Measurements from ENCODE around the gene ZNF101.
"Not testable (repeated sequence)": the region's sequence is repeated elsewhere in the genome, so short reads cannot be mapped to it uniquely, and the experiment has no call there.

The ZNF101 gene

DNA sequence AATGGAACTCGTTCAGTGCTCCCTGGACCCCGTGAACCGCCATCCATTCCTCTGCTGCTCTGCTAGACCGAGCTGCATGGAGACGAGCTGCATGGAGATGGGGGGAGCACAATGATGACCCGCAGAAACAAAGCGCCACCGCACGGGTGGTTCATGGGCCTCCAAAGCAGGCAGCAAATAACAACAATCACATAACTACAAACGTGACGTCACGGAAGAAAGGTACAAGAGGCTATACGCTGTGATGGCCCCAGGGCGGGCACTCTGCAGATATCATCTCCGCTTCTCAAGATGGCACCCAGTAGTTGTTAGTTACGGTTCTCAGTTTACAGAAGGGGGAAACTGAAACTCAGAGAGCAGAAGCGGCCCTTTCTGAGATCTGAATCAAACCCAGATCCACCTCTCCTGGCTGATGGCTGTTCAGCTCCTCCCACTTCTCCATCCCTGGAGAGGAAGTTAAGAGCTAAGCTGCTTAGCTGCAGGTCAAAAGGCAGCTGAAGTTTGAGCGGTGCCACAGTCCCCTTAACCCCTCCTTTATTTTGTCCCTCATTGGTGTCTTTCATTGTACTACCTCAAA lies 6.9 kb upstream of the ZNF101 start:
- no peak for DNase-seq

DNA sequence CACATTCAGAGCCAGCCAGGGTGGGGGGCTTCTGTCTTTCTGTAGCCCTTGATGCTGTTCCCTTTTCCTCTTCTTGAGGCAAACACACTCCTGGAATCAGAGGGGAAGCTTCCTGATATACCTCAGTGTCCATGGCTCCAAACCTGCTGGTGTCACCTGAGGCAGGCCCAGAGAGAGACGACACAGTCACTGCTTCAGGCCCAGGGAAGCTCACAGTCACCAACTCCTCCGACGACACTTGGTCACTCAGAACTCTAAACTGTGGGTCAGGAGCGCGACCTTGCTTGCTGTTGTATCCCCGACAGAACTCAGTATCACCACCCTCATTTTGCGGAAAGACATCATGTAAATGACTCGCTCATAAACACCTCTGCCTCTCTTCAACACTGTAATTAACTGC lies 6.3 kb upstream of the ZNF101 start:
- no peak for DNase-seq

GRCh38 chr19:19662871-19663255 lies 5.8 kb upstream of the ZNF101 start:
- no peak for DNase-seq

DNA sequence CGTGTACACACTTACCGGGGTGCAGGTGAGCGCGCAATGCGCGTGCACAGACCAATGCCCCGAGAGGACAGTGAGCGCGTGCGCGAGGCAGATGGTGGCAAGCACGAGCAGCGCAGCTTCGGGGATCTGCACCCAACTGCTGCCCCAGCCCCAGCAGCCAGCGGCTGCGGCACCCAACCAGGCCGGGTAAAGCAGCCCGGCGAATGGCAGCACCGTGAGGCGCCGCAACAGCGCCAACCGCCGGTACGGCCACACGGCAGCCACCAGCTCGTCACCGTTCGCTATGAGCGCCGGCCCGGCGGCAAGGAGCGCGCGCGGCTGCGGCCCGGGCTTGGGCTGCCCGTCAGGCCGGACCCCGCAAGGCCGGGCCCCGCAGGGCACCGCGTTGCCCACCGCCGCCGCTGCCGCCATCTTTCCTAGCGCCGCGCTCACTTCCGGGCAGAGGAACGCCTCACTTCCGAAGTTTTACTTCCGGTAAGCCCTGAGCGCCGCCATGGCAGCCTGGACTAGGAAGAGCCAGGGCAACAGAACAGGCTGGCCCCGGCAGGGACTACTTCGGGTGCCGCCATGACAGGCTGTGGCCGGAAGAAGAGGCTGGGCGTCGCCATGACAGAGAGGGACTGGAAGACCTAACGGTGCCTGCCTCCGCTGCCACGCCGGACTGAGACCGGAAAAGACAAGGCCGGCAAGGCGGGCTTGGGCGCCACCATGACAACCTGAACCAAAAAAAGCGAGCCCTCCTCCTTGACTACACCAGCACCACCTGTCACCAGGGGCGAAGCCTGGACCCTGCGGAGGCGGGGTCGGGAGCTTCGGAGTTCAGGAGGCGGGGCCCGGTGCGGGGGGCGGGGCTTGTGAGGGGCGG lies 5.2 kb upstream of the ZNF101 start, which contains the start of gene ATP13A1:
Gene ATP13A1, minus strand, starts transcription at position 421 of the 865 bp plus-strand sequence. Its CDS starts 10 bp downstream, at position 411.
- peak; percentile 98 for DNase-seq

DNA sequence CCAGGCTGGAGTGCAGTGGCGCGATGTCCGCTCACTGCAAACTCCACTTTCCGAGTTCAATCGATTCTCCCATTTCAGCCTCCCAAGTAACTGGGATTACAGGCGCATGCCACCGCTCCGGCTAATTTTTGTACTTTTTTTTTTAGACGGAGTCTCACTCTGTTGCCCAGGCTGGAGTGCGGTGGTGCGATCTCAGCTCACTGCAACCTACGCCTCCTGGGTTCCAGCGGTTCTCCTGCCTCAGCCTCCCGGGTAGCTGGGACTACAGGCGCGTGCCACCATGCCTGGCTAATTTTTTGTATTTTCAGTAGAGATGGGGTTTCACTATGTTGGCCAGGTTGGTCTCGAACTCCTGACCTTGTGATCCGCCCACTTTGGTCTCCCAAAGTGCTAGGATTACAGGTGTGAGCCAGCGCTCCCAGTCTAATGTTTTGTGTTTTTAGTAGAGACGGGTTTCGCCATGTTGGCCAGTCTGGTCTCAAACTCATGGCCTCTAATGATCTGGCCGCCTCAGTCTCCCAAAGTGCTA lies 3.2 kb upstream of the ZNF101 start:
- not testable (repeated sequence) for DNase-seq

GRCh38 chr19:19670070-19670551 lies 1.5 kb downstream of the ZNF101 start:
- no peak for DNase-seq

- no peak for DNase-seq
Measured at GRCh38 chr19:19672816-19673215, 4.2 kb downstream of the ZNF101 start.

GRCh38 chr19:19674315-19674714 lies 5.7 kb downstream of the ZNF101 start:
- no peak for DNase-seq

GRCh38 chr19:19677579-19677978 lies 8.9 kb downstream of the ZNF101 start:
- DNase-seq = no peak

DNA sequence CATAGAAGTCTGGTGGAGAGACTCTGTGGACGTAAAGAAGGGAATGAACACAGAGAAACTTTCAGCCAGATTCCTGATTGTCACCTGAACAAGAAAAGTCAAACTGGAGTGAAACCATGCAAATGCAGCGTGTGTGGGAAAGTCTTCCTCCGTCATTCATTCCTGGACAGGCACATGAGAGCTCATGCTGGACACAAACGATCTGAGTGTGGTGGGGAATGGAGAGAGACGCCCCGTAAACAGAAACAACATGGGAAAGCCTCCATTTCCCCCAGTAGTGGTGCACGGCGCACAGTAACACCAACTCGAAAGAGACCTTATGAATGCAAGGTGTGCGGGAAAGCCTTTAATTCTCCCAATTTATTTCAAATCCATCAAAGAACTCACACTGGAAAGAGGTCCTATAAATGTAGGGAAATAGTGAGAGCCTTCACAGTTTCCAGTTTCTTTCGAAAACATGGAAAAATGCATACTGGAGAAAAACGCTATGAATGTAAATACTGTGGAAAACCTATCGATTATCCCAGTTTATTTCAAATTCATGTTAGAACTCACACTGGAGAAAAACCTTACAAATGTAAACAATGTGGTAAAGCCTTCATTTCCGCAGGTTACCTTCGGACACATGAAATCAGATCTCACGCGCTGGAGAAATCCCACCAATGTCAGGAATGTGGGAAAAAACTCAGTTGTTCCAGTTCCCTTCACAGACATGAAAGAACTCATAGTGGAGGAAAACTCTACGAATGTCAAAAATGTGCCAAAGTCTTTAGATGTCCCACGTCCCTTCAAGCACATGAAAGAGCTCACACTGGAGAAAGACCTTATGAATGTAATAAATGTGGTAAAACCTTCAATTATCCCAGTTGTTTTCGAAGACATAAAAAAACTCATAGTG lies 10.8 kb downstream of the ZNF101 start:
- no peak for DNase-seq

- not testable (repeated sequence) for DNase-seq
Measured at GRCh38 chr19:19686119-19686518, 17.5 kb downstream of the ZNF101 start.

DNA sequence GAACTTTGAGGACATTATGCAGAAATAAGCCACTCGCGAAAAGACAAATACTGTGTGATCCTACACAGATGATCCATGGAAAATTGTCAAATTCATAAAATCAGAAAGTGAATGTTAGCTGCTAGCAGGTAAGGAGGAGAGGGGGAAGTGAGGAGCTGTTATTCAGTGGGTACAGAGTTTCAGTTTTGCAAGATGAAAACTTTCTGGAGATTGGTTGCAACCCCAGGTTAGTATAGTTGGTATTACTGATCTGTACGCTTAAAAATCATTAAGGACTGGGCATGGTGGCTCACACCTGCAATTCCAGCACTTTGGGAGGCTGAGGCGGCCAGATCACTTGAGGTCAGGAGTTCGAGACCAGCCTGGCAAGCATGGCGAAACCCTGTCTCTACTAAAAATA lies 17.9 kb downstream of the ZNF101 start:
- no peak for DNase-seq

- no peak for DNase-seq
Measured at GRCh38 chr19:19687090-19687489, 18.5 kb downstream of the ZNF101 start.

DNA sequence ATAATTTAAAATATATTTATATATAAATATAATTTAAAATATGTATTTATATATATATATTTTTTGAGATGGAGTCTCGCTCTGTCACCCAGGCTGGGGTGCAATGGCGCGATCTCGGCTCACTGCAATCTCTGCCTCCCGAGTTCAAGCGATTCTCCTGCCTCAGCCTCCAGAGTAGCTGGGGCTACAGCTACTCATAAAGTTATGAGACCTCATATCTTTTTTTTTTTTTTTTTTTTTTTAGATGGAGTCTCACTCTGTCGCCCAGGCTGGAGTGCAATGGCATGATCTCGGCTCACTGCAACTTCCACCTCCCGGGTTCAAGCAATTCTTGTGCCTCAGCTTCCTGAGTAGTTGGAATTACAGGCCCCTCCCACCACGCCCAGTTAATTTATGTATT lies 20.4 kb downstream of the ZNF101 start:
- DNase-seq = not testable (repeated sequence)

GRCh38 chr19:19691683-19692082 lies 23.0 kb downstream of the ZNF101 start:
- DNase-seq = no peak

GRCh38 chr19:19696386-19696785 lies 27.7 kb downstream of the ZNF101 start:
- DNase-seq = no peak

DNA sequence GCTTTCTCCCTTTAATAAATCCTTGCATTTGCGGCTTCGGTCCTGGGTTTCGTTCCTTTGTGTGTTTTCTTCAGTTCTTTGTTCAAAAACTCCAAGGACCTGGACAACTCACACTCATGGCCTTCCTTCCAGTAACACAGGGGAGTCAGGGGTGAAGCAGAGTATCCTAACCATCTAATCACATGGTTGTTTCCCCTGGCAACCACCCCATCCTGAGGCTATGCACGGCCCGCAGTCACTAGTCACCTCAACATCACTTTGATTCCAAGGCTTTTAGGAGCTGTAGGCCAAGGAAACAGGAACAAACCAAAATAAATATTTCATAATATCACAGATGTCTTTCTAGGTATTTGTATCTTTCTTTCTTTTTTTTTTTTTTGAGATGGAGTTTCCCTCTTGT lies 28.9 kb downstream of the ZNF101 start:
- no peak for DNase-seq

- not testable (repeated sequence) for DNase-seq
Measured at GRCh38 chr19:19700493-19700892, 31.9 kb downstream of the ZNF101 start.

DNA sequence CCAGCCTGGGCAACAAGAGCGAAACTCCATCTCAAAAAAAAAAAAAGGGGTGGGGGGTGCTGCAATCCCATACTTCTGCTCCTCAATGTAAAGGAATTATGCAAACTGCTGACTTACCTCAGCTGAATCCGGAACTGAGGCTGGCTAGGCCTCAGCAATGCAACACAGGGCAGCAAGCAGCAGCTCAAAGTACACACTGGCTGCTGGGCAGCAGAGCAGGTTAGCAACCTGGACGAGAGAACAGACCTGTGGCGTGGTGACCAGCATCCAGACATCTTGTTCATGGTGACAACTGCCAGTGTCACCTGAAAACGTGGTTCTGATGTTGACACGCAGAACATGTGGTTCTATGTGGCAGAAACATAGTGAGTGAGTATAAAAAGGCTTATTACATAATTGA lies 36.2 kb downstream of the ZNF101 start:
- no peak for DNase-seq

DNA sequence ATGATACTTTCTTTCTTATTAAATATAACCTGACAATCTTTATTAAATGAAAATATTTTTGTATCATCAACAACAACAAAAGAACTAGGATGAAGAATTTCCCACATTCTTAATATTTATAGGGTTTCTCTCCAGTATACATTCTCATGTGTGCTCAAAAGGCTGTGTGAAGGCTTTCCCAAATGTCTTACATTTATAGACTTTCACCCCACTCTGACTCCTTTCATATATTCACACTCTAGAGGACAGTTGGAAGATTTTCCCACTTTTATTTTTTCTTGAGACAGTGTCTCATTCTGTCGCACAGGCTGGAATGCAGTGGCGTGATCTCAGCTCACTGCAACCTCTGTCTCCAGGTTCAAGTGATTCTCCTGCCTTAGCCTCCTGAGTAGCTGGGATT lies 41.9 kb downstream of the ZNF101 start:
- DNase-seq = no peak

DNA sequence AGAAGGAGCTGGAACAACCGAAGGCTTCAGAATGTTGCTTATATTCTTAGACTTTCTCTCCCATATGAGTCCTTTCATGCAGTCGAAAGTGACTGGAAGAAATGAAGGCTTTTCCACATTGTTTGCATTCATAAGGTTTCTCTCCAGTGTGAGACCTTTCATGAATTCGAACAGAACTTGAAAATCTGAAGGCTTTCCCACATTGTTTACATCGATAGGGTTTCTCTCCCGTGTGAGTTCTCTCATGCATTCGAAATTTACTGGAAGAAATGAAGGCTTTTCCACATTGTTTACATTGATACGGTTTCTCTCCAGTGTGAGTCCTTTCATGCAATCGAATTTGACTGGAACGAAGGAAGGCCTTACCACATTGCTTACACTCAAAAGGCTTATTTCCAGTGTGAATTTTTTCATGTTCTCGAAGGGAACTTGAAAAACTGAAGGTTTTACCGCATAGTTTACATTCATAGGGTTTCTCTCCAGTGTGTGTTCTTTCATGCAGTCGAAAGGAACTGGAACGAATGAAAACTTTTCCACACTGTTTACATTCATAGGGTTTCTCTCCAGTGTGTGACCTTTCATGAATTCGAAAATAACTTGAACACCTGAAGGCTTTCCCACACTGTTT lies 42.8 kb downstream of the ZNF101 start:
- DNase-seq = no peak

All from NCI-H1694 treated with DMSO at 0.1 percent for 48 hours (cell line).